B cell (primary cell): ENCODE data around the gene DYNLT1.

ENCODE experiments used
- CTCF ChIP-seq: fragments of 200-600 bp; IDR thresholded peaks from one replicate; pipeline ENCODE4 v1.8.0; 2022; ENCODE audit warnings: antibody characterized with exemption, mild to moderate bottlenecking
- EZH2 ChIP-seq: IDR thresholded peaks from 2 replicates; pipeline ENCODE4 v1.6.1; 2012; ENCODE audit warnings: borderline replicate concordance, low read depth, mild to moderate bottlenecking, moderate library complexity, low read length; ENCODE audit not compliant: insufficient read depth, poor library complexity, severe bottlenecking

- no peak for TF ChIP-seq CTCF
- no peak for TF ChIP-seq EZH2
These were observed 16.7 kb downstream of the DYNLT1 start for GRCh38 chr6:158627940-158628211.
